Activated T-cell treated with anti-CD3 and anti-CD28 coated beads, Interleukin-2, amount 50 U/mL, for 72 hours (primary cell): ENCODE data around the gene ZNF391. TPM values are rescaled to one million over a fixed set of nuclear protein-coding genes. Genes with fewer than 3 reads are reported as not detected.
A peak's percentile ranks its signal among the peaks of the same experiment; 100 is the strongest.
"Not testable (repeated sequence)": the region's sequence is repeated elsewhere in the genome, so short reads cannot be mapped to it uniquely, and the experiment has no call there.

Experiments
- ATAC-seq, 2 donors: fragments of 150-1000 bp; cut with Tn5 transposase; replicated peaks in 1 of 2; 2 replicates each; pipeline ENCODE4 v1.10.0; 2021; ENCODE audit warnings: moderate library complexity in 2 of 2, mild to moderate bottlenecking in 1 of 2
- DNase-seq, 2 donors: peaks; one replicate each; pipeline ENCODE4 v3.0.0; 2021 to 2022; ENCODE audit warnings: mixed read lengths in 1 of 2
- H3K27ac Mint-ChIP-seq: one replicate; pipeline ENCODE4 v1.8.0; 2022; ENCODE audit warnings: mild to moderate bottlenecking, moderate library complexity, mixed read lengths
- H3K27me3 Mint-ChIP-seq: one replicate; pipeline ENCODE4 v1.8.0; 2022; ENCODE audit warnings: low read depth, mixed read lengths
- H3K36me3 Mint-ChIP-seq, 2 donors: one replicate each; pipeline ENCODE4 v1.8.0; 2022; ENCODE audit warnings: mixed read lengths in 2 of 2, mild to moderate bottlenecking in 1 of 2; ENCODE audit not compliant: insufficient read depth in 2 of 2
- H3K4me1 Mint-ChIP-seq: one replicate; pipeline ENCODE4 v1.8.0; 2022; ENCODE audit warnings: low read depth, mixed read lengths
- H3K4me3 Mint-ChIP-seq, 2 donors: one replicate each; pipeline ENCODE4 v1.8.0; 2022; ENCODE audit warnings: mild to moderate bottlenecking in 2 of 2, mixed read lengths in 2 of 2, moderate library complexity in 2 of 2
- H3K9me3 Mint-ChIP-seq, 2 donors: one replicate each; pipeline ENCODE4 v1.8.0; 2022; ENCODE audit warnings: mixed read lengths in 2 of 2
- total RNA-seq, 2 donors: library from RNA; stranded (reverse); gene quantifications; one replicate each; pipeline ENCODE4 v1.2.3, GENCODE V29; 2022

ZNF391 gene
- total RNA-seq, 2 donors from 2014 or later, result 3.9 to 10.1 TPM

- H3K4me3 Mint-ChIP-seq, result no peak overlapping the region
- DNase-seq (no peak), ATAC-seq (no peak)
- H3K27ac Mint-ChIP-seq, result no peak overlapping the region
- H3K4me1 Mint-ChIP-seq, result peaks cover 11% of the 10 kb centered on the region
- H3K27me3 Mint-ChIP-seq, result no peaks in the 10 kb centered on the region
- peaks cover 2 to 3% of the 10 kb centered on the region in 2 donors for H3K9me3 Mint-ChIP-seq
- peaks cover 7 to 21% of the 10 kb centered on the region in 2 donors for H3K36me3 Mint-ChIP-seq
Measured at GRCh38 chr6:27394073-27394472, 5.5 kb downstream of the ZNF391 start.

GRCh38 chr6:27400877-27401642 is 12.5 kb downstream of the ZNF391 start:
- DNase-seq, result no peak
- H3K9me3 Mint-ChIP-seq, result peaks cover 24 to 30% of the 10 kb centered on the region in 2 donors
- H3K27ac Mint-ChIP-seq, result no peak overlapping the region
- peaks cover 37 to 57% of the 10 kb centered on the region in 2 donors for H3K36me3 Mint-ChIP-seq
- no peaks in the 10 kb centered on the region for H3K4me1 Mint-ChIP-seq
- no peak for ATAC-seq
- no peak overlapping the region for H3K4me3 Mint-ChIP-seq
- H3K27me3 Mint-ChIP-seq, result no peaks in the 10 kb centered on the region

GRCh38 chr6:27406085-27406484 is 17.5 kb downstream of the ZNF391 start:
- H3K27me3 Mint-ChIP-seq, result no peaks in the 10 kb centered on the region
- H3K36me3 Mint-ChIP-seq, result peaks cover 16 to 20% of the 10 kb centered on the region in 2 donors
- DNase-seq, result no peak
- ATAC-seq, result no peak
- H3K9me3 Mint-ChIP-seq, result peaks cover 12 to 19% of the 10 kb centered on the region in 2 donors
- H3K27ac Mint-ChIP-seq, result no peak overlapping the region
- no peaks in the 10 kb centered on the region for H3K4me1 Mint-ChIP-seq
- no peak overlapping the region for H3K4me3 Mint-ChIP-seq

GRCh38 chr6:27407153-27407814 is 18.7 kb downstream of the ZNF391 start:
- ATAC-seq (no peak), DNase-seq (no peak)
- Mint-ChIP-seq H3K27ac (peak overlapping the region; percentile 25), H3K9me3 (peaks cover 6 to 12% of the 10 kb centered on the region in 2 donors), H3K4me3 (no peak overlapping the region), H3K4me1 (no peaks in the 10 kb centered on the region), H3K27me3 (no peaks in the 10 kb centered on the region), H3K36me3 (peaks cover 10 to 11% of the 10 kb centered on the region in 2 donors)

- H3K4me3 Mint-ChIP-seq, result no peak overlapping the region
- H3K36me3 Mint-ChIP-seq, result no peaks in the 10 kb centered on the region
- H3K4me1 Mint-ChIP-seq, result no peaks in the 10 kb centered on the region
- H3K9me3 Mint-ChIP-seq, result peaks cover 2 to 3% of the 10 kb centered on the region in 2 donors
- ATAC-seq (no peak), DNase-seq (no peak)
- H3K27ac Mint-ChIP-seq, result no peak overlapping the region
- H3K27me3 Mint-ChIP-seq, result peaks cover 10% of the 10 kb centered on the region
Measured at GRCh38 chr6:27414300-27414699, 25.7 kb downstream of the ZNF391 start.

GRCh38 chr6:27414996-27415395 is 26.4 kb downstream of the ZNF391 start:
- H3K27ac Mint-ChIP-seq, result no peak overlapping the region
- H3K27me3 Mint-ChIP-seq, result peaks cover 17% of the 10 kb centered on the region
- ATAC-seq, result no peak
- no peaks in the 10 kb centered on the region for H3K36me3 Mint-ChIP-seq
- H3K4me3 Mint-ChIP-seq, result no peak overlapping the region
- H3K4me1 Mint-ChIP-seq, result no peaks in the 10 kb centered on the region
- DNase-seq, result no peak
- H3K9me3 Mint-ChIP-seq, result peaks cover 2 to 3% of the 10 kb centered on the region in 2 donors

GRCh38 chr6:27415898-27416297 is 27.3 kb downstream of the ZNF391 start:
- no peak overlapping the region for H3K4me3 Mint-ChIP-seq
- peaks cover 0 to 5% of the 10 kb centered on the region in 2 donors for H3K9me3 Mint-ChIP-seq
- no peaks in the 10 kb centered on the region for H3K36me3 Mint-ChIP-seq
- ATAC-seq (no peak), DNase-seq (no peak)
- H3K27ac Mint-ChIP-seq, result no peak overlapping the region
- H3K27me3 Mint-ChIP-seq, result peaks cover 26% of the 10 kb centered on the region
- H3K4me1 Mint-ChIP-seq, result no peaks in the 10 kb centered on the region

GRCh38 chr6:27419363-27419762 is 30.8 kb downstream of the ZNF391 start:
- DNase-seq (no peak), ATAC-seq (no peak)
- no peaks in the 10 kb centered on the region for H3K4me1 Mint-ChIP-seq
- peaks cover 1 to 5% of the 10 kb centered on the region in 2 donors for H3K9me3 Mint-ChIP-seq
- no peak overlapping the region for H3K27ac Mint-ChIP-seq
- no peak overlapping the region for H3K4me3 Mint-ChIP-seq
- no peaks in the 10 kb centered on the region for H3K36me3 Mint-ChIP-seq
- H3K27me3 Mint-ChIP-seq, result peaks cover 35% of the 10 kb centered on the region

GRCh38 chr6:27422651-27423332 is 34.2 kb downstream of the ZNF391 start:
- H3K27ac Mint-ChIP-seq, result no peak overlapping the region

GRCh38 chr6:27424851-27425250 is 36.3 kb downstream of the ZNF391 start:
- not testable (repeated sequence) for H3K9me3 Mint-ChIP-seq, H3K27ac Mint-ChIP-seq, H3K4me3 Mint-ChIP-seq, H3K36me3 Mint-ChIP-seq, DNase-seq, H3K4me1 Mint-ChIP-seq, ATAC-seq
- peaks cover 20% of the 10 kb centered on the region for H3K27me3 Mint-ChIP-seq

More at GRCh38 chr6:27422651-27423332, 34.2 kb downstream of the ZNF391 start:
- no peaks in the 10 kb centered on the region for H3K4me1 Mint-ChIP-seq
- DNase-seq (no peak), ATAC-seq (no peak)
- H3K27me3 Mint-ChIP-seq, result peaks cover 27% of the 10 kb centered on the region
- peaks cover 1 to 5% of the 10 kb centered on the region in 2 donors for H3K9me3 Mint-ChIP-seq
- H3K36me3 Mint-ChIP-seq, result no peaks in the 10 kb centered on the region
- H3K4me3 Mint-ChIP-seq, result no peak overlapping the region

GRCh38 chr6:27426045-27426620 is 37.6 kb downstream of the ZNF391 start:
- Mint-ChIP-seq H3K4me3 (no peak overlapping the region), H3K9me3 (peaks cover 3 to 8% of the 10 kb centered on the region in 2 donors), H3K27ac (no peak overlapping the region), H3K4me1 (no peaks in the 10 kb centered on the region), H3K36me3 (peaks cover 0 to 1% of the 10 kb centered on the region in 2 donors), H3K27me3 (peaks cover 7% of the 10 kb centered on the region)
- ATAC-seq (no peak), DNase-seq (no peak)

GRCh38 chr6:27428502-27428901 is 39.9 kb downstream of the ZNF391 start:
- Mint-ChIP-seq H3K4me3 (no peak overlapping the region), H3K4me1 (no peaks in the 10 kb centered on the region), H3K36me3 (peaks cover 0 to 1% of the 10 kb centered on the region in 2 donors), H3K27me3 (peaks cover 3% of the 10 kb centered on the region), H3K9me3 (peaks cover 3 to 8% of the 10 kb centered on the region in 2 donors), H3K27ac (no peak overlapping the region)
- no peak for ATAC-seq
- DNase-seq, result no peak

GRCh38 chr6:27428966-27429365 is 40.4 kb downstream of the ZNF391 start:
- Mint-ChIP-seq H3K4me1 (no peaks in the 10 kb centered on the region), H3K4me3 (no peak overlapping the region), H3K9me3 (peaks cover 6% of the 10 kb centered on the region in 2 donors), H3K27ac (no peak overlapping the region), H3K27me3 (peaks cover 8% of the 10 kb centered on the region), H3K36me3 (peaks cover 0 to 1% of the 10 kb centered on the region in 2 donors)
- no peak for DNase-seq
- no peak for ATAC-seq
